Measurements from ENCODE around the gene URB2. TPM values are rescaled to one million over a fixed set of nuclear protein-coding genes. Genes with fewer than 3 reads are reported as not detected.

Gene URB2
- total RNA-seq, 1 experiment from 2014 or later = 20.4 TPM

- TF ChIP-seq ZBTB33 (IDR thresholded peaks at IDR 0.05; ENCODE audit: extremely low read depth, insufficient replicate concordance, low read length) (no peak), RAD21 (IDR thresholded peaks at IDR 0.05; ENCODE audit: low read depth) (no peak), FOSL1 (IDR thresholded peaks at IDR 0.05; ENCODE audit: low read depth) (no peak), YY1 (IDR thresholded peaks at IDR 0.05; ENCODE audit: extremely low read depth, insufficient replicate concordance, low read depth, low read length) (no peak), CBX3 (IDR thresholded peaks at IDR 0.05; ENCODE audit: low read depth) (no peak), JUND (IDR thresholded peaks at IDR 0.05) (no peak), ZFX (IDR thresholded peaks at IDR 0.05) (no peak)
These were observed 28.9 kb upstream of the URB2 start (continued) for GRCh38 chr1:229596925-229597699.

- ChIA-PET RAD21 (ENCODE audit: low non-redundant PET in 1 of 2, low total read pairs in 2 of 2, uncharacterized antibody in 2 of 2, unreplicated experiment in 2 of 2) (no interaction called here), POLR2A (no interaction called here), CTCF (no interaction called here)
- Histone ChIP-seq H4K20me1 (ENCODE audit: insufficient read depth) (no peaks in the 10 kb centered on the region; the same call in 1 of the 2 replicates), H3K27me3 (ENCODE audit: insufficient read depth, low read length) (no peaks in the 10 kb centered on the region), H3K36me3 (ENCODE audit: control insufficient read depth in 1 of 2, insufficient read depth in 2 of 2, low read length in 2 of 2) (peaks cover 17 to 21% of the 10 kb centered on the region in 2 experiments; a peak in 3 of 4 replicates), H3K4me1 (ENCODE audit: control insufficient read depth in 1 of 2, insufficient read depth in 2 of 2, low read length in 2 of 2) (no peaks in the 10 kb centered on the region), H2AFZ (ENCODE audit: low read depth, low read length, poor library complexity, severe bottlenecking) (no peak overlapping the region), H3K4me2 (ENCODE audit: low read length) (no peak overlapping the region), H3K9me3 (ENCODE audit: control insufficient read depth in 1 of 2, insufficient read depth in 1 of 2, low read depth in 1 of 2, low read length in 2 of 2) (no peaks in the 10 kb centered on the region), H3K27ac (ENCODE audit: low read depth, low read length) (no peak overlapping the region), H3K4me3 (replicated peaks in 1 of 2; ENCODE audit: low read depth in 1 of 2, low read length in 2 of 2) (no peak overlapping the region), H3K9me2 (ENCODE audit: insufficient read depth) (no peaks in the 10 kb centered on the region), H3K9ac (ENCODE audit: low read length) (no peak overlapping the region), H3K79me2 (ENCODE audit: insufficient read depth, low read length) (peaks cover 14% of the 10 kb centered on the region)
- no TSS peak for BruUV-seq (replicated peaks)
- ATAC-seq = no peak
- TF ChIP-seq, protein P1, sequence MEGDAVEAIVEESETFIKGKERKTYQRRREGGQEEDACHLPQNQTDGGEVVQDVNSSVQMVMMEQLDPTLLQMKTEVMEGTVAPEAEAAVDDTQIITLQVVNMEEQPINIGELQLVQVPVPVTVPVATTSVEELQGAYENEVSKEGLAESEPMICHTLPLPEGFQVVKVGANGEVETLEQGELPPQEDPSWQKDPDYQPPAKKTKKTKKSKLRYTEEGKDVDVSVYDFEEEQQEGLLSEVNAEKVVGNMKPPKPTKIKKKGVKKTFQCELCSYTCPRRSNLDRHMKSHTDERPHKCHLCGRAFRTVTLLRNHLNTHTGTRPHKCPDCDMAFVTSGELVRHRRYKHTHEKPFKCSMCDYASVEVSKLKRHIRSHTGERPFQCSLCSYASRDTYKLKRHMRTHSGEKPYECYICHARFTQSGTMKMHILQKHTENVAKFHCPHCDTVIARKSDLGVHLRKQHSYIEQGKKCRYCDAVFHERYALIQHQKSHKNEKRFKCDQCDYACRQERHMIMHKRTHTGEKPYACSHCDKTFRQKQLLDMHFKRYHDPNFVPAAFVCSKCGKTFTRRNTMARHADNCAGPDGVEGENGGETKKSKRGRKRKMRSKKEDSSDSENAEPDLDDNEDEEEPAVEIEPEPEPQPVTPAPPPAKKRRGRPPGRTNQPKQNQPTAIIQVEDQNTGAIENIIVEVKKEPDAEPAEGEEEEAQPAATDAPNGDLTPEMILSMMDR (IDR thresholded peaks at IDR 0.05 in 2 of 3, conservative IDR thresholded peaks at IDR 0.05 in 1 of 3; ENCODE audit: borderline replicate concordance in 1 of 3, insufficient read depth in 1 of 3, low read depth in 2 of 3, low read length in 2 of 3) = no peak
- intact Hi-C loops (cut with micrococcal nuclease) = no loop called here
- DNase-seq (ENCODE audit: low read depth, low spot score) = no peak
These were observed 28.2 kb upstream of the URB2 start for GRCh38 chr1:229597877-229598276.
